GM18499 (cell line): Measurements from ENCODE around the gene TAF4.

Experiments used
- ATAC-seq: cut with Tn5 transposase; IDR thresholded peaks from one replicate; pipeline ENCODE4 v1.9.1; 2021; ENCODE audit warnings: moderate number of reproducible peaks; ENCODE audit not compliant: insufficient read depth, unreplicated experiment

Gene TAF4

DNA sequence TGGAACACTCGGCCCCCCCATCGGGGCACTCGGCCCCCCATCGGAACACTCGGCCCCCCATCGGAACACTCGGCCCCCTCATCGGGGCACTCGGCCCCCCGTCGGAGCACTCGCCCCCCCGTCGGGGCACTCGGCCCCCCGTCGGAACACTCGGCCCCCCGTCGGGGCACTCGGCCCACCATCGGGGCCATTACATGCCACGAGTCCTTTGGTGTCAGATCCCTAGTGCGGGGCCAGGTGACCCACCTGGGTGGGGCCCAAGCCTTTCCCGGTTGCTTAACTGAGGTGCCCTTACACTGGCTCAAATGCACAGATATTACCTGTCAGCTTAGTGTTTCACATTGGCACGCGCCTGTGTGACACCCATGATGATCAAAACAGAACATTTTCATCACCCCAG lies 95.9 kb downstream of the TAF4 start:
- ATAC-seq = no peak

DNA sequence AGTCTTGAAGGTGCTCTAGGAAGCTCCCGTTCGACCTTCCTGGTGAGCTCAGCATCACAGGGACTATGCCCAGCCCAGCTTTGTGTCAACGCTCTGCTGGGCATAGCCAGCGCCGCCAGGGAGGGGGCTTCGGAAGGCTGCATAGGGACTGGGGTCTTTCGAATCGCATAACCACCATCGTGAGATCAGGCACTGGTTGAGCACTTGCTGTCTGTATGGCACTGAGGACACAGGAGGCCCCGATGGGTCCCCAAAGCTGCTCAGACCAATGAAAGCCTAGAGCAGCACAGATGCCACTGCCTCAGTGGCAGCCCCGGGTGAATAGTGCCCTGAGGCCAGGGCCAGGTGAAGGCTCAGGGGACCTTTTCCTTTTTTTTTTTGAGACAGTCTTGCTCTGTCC lies 96.7 kb downstream of the TAF4 start:
- ATAC-seq = no peak

GRCh38 chr20:61968036-61968810 lies 97.5 kb downstream of the TAF4 start:
- ATAC-seq = no peak

DNA sequence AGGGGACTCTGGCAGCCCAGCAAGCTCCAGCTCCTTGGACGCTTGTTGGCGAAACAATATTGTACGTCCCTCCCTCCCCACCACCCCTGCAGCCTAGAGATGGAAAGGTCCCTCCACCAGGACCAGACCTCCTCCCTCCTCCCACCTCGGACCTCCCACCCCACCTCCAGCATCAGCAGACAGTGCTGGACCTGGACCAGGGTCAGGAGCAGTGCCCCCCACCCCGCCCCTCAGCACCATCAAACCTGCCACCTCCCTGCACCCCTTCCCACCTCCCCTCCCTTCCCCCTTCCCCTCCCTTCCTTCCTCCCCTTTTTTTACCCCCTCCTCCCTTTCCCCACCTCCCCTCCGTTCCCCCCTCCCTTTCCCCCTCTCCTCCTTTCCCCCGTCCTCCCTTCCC lies 98.4 kb downstream of the TAF4 start:
- ATAC-seq = no peak

- ATAC-seq = no peak
Observed at GRCh38 chr20:61966492-61967244, 99.0 kb downstream of the TAF4 start.

DNA sequence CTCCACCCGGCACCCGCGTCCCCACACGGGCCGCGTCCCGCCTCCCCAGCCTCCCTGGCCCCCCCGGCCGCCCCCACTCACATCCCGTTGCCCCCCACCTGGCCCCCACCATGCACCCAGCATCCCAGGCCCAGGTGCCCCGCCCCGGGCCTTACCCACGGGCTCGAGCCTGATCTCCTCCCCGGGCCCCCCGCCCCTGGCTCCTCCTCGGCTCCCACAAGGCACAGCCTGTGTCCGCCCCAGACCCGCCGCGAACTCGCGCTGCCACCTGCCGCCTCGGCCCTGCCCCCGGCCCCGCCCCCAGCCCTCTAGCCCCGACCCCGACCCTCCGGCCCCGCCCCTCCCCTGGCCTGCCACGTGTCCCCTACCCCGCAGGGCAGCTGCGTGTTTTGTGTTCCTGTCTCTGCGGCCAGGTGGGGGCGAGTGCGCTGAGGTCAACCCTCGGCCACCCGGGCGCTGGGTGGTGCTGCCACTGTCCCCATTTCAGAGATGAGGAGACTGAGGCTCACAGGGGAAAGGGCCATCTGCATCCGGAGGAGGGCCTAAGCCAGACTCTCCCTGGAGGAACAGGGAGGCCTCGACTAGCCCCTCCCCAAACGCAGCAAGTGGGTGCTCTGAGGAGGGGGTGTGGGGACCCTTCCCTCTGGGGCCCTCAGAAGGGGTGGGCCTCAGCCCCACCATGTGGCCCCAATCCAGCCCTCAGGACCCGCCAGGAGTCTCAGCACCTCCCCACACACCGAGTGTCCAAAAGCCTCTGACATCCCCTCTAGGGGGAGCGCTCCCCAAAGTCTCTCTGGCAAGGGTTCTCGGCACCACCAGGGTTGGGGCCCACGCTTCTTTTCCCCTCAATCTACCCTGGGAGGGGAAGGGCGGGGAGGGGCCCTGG lies 99.8 kb downstream of the TAF4 start:
- no peak for ATAC-seq

GRCh38 chr20:61964675-61965605 lies 100.7 kb downstream of the TAF4 start:
- ATAC-seq = no peak

- ATAC-seq = no peak
Observed at GRCh38 chr20:61963885-61964674, 101.6 kb downstream of the TAF4 start.

- no peak for ATAC-seq
Observed at GRCh38 chr20:61963149-61963548, 102.5 kb downstream of the TAF4 start.

DNA sequence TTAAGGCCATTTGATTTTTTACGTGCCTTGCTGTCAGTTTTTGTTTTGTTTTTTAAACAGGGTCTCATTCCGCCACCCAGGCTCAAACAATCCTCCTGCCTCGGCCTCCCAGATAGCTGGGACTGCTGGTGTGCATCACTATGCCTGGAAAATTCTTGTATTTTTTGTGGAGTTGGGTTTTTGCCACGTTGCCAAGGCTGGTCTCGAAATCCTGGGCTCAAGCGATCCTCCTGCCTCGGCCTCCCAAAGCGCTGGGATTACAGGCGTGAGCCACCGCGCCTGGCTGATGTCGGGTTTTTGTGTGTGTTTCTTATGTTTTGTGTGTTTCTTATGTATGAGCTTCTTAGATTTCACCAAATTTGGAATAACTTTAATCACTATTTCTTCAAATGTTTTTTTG lies 104.8 kb downstream of the TAF4 start:
- no peak for ATAC-seq

- ATAC-seq = no peak
Observed at GRCh38 chr20:61958773-61959700, 106.6 kb downstream of the TAF4 start.

DNA sequence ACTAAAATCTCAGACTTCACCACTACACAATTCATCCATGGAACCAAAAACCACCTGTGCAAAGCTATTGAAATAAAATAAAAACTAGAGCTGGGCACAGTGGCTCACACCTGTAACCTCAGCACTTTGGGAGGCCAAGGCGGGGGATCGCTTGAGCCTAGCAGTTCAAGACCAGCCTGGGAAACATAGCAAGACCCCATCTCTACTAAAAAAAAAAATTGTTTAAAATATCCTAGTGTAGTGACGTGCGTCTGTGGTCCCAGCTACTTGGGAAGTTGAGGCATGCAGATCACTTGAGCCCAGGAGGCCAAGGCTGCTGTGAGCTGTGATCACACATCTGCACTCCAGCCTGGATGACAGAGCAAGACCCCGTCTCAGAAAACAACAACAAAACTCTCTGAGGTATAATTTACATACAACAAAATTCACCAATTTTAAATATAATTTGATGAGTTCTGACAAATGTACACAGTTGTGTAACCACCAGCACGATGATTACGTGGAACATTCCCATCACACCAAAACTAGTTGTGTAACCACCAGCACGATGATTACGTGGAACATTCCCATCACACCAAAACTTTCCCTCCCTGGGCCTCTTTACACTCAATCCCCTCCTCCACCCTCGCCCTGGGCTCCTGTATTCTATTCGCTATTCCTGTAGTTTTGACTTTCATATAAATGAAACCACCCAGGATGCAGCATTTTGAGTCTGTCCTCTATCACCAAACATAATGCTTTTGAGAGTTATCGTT lies 107.5 kb downstream of the TAF4 start:
- no peak for ATAC-seq

DNA sequence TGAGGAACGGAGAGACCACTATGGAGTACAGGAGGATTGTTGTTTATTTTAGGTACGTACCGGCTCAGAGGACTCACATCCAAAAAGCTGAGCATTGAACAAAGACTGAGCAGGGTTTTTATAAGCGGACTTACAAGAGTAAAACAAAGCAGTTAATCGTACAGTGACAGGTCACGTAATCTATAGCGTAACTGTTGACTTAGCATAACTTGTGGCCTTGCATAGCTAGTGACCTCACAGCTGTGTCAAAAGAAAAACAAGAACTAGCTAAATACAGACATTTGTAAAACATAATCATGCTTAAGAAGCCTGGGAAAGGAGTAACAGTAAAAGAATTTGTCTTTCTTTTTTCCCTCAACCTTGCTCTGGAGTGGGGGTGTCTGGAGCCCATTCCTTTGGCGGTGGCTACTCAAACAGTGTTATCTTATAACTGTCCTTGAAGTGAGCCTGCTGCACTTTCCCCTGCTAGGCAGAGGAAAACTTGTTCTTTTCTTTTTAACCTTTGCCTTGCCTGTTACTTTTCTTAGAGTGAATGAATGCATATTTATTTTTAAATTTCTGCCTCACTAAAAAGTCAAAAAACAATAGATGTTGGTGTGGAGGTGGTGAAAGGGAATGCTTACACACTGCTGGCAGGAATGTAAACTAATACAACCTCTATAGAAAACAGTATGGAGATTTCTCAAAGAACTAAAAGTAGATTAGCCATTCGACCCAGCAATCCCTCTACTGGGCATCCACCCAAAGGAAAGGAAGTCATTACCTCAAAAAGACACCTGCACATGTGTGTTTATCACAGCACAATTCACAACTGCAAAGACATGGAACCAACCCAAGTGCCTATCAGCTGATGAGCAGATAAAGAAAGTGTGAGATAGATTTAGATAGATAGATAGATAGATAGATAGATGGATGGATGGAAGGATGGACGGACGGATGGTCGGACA lies 109.0 kb downstream of the TAF4 start:
- no peak for ATAC-seq

DNA sequence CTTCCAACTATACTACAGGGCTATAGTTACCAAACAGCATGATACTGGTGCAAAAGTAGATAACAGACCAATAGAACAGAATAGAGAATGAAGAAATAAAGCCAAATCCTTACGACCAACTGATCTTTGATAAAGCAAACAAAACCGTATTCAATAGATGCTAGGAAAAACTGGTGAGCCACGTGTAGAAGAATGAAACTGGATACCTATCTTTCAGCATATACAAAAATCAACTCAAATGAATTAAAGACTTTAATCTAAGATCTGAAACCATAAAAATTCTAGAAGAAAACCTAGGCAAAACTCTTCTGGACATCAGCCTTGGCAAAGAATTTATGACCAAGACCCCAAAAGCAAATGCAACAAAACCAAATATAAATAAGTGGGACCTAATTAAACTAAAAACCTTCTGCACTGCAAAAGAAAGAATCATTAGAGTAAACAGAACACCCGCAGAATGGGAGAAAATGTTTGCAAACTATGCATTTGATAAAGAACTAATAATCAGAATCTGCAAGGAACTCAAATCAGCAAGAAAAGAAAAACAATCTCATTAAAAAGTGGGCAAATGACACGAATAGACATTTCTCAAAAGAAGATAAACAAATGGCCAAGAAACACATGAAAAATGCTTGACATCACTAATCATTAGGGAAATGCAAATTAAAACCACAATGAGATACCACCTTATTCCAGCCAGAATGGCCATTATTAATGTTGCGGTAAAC lies 109.8 kb downstream of the TAF4 start:
- no peak for ATAC-seq

GRCh38 chr20:61954276-61955021 lies 111.2 kb downstream of the TAF4 start:
- no peak for ATAC-seq
